ENCODE data around the gene NARS2.

DNA sequence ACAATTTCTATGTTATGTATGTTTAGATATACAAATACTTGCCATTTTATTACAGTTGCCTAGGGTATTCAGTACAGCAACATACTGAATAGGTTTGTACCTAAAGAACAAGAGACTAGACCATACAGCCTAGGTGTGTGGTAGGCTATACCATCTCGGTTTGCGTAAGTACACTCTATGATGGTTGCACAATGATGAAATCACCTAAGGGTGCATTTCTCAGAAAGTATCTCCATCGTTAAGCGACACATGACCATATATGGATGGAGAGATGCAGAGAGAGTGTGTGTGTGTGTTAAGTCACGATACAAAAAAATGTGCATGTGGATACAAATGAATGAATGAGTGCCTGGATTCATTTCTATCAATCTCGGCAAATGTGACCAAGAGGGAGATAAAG is 37.7 kb downstream of the NARS2 start:
- TF ChIP-seq, protein P1, sequence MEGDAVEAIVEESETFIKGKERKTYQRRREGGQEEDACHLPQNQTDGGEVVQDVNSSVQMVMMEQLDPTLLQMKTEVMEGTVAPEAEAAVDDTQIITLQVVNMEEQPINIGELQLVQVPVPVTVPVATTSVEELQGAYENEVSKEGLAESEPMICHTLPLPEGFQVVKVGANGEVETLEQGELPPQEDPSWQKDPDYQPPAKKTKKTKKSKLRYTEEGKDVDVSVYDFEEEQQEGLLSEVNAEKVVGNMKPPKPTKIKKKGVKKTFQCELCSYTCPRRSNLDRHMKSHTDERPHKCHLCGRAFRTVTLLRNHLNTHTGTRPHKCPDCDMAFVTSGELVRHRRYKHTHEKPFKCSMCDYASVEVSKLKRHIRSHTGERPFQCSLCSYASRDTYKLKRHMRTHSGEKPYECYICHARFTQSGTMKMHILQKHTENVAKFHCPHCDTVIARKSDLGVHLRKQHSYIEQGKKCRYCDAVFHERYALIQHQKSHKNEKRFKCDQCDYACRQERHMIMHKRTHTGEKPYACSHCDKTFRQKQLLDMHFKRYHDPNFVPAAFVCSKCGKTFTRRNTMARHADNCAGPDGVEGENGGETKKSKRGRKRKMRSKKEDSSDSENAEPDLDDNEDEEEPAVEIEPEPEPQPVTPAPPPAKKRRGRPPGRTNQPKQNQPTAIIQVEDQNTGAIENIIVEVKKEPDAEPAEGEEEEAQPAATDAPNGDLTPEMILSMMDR (IDR thresholded peaks at IDR 0.05): no peak
- TF ChIP-seq POLR2AphosphoS5 (IDR thresholded peaks at IDR 0.05): no peak
- TF ChIP-seq EP300 (IDR thresholded peaks at IDR 0.05): no peak

All from gastroesophageal sphincter (tissue), 3 donors.